ENCODE measurements around the gene TMEM213. TPM values are rescaled to one million over a fixed set of nuclear protein-coding genes. Genes with fewer than 3 reads are reported as not detected.
"Not testable (repeated sequence)": the region's sequence is repeated elsewhere in the genome, so short reads cannot be mapped to it uniquely, and the experiment has no call there.

TMEM213 gene
- total RNA-seq, 3 donors from 2014 or later (not counting 1 experiment from before 2014, with no cell fraction given), result not detected

DNA sequence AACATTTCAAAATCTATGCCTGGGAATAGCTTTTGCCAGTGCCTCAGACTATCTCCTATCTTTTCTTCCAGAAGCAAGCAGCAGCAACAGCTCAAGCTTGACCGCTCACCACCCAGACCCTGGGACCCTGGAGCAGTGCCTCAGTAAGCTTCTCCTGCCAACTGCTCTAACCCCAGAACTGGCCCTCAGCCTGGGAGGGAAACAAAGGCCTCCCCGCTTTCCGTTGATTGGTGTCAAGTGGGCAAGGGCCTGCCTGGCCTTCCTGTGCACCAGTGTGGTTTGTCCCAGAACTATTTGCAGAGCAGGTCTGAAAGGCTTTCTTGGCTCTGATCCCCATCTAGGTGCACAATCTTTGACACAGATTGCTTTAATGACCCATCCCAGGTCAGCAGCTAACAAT lies 3.5 kb downstream of the TMEM213 start:
- Mint-ChIP-seq H3K27ac (no peak overlapping the region), H3K9me3 (no peaks in the 10 kb centered on the region), H3K27me3 (ENCODE audit: low read depth in 2 of 2) (peaks cover 2 to 5% of the 10 kb centered on the region in 2 donors), H3K36me3 (no peaks in the 10 kb centered on the region), H3K4me1 (peaks cover 5% of the 10 kb centered on the region in 2 donors), H3K4me3 (no peak overlapping the region)
- no peaks in the 10 kb centered on the region for H3K36me3 ChIP-seq (ENCODE audit: control insufficient read depth, insufficient read depth, low read length)
- intact Hi-C loops (cut with micrococcal nuclease), result no loop called here
- no peaks in the 10 kb centered on the region for H3K9me3 ChIP-seq (ENCODE audit: control insufficient read depth, insufficient read depth, low read length)
- ATAC-seq (no peak), DNase-seq (no peak)
- WGBS (ENCODE audit: insufficient coverage), result 93% methylated on average over 3 of the region's 3 CpGs
- H3K4me3 ChIP-seq (ENCODE audit: low read length), result no peak overlapping the region
- TF ChIP-seq, protein P1, sequence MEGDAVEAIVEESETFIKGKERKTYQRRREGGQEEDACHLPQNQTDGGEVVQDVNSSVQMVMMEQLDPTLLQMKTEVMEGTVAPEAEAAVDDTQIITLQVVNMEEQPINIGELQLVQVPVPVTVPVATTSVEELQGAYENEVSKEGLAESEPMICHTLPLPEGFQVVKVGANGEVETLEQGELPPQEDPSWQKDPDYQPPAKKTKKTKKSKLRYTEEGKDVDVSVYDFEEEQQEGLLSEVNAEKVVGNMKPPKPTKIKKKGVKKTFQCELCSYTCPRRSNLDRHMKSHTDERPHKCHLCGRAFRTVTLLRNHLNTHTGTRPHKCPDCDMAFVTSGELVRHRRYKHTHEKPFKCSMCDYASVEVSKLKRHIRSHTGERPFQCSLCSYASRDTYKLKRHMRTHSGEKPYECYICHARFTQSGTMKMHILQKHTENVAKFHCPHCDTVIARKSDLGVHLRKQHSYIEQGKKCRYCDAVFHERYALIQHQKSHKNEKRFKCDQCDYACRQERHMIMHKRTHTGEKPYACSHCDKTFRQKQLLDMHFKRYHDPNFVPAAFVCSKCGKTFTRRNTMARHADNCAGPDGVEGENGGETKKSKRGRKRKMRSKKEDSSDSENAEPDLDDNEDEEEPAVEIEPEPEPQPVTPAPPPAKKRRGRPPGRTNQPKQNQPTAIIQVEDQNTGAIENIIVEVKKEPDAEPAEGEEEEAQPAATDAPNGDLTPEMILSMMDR (IDR thresholded peaks at IDR 0.05), result no peak
- no peaks in the 10 kb centered on the region for H3K27me3 ChIP-seq (ENCODE audit: control insufficient read depth, insufficient read depth, low read length)
- H3K27ac ChIP-seq (ENCODE audit: low read length), result no peak overlapping the region
- peaks cover 14% of the 10 kb centered on the region for H3K4me1 ChIP-seq (ENCODE audit: control insufficient read depth, insufficient read depth, low read length)

DNA sequence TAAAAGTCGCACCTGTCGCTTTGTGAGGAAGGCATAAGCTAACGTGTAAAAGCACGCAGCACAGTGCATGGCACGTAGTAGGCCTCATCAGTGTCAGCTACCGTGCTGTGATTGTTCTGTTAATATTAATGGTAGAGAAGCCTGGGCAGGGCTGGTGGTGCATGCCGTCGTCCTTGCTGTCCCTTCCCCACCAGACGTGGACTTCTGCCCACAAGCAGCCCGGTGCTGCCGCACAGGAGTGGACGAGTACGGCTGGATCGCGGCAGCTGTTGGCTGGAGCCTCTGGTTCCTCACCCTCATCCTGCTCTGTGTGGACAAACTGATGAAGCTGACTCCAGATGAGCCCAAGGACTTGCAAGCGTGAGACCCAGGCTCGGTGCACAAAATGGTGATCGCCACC lies 4.9 kb downstream of the TMEM213 start:
- Mint-ChIP-seq H3K27ac (no peak overlapping the region), H3K27me3 (ENCODE audit: low read depth in 2 of 2) (peaks cover 2 to 5% of the 10 kb centered on the region in 2 donors), H3K4me3 (no peak overlapping the region), H3K9me3 (no peaks in the 10 kb centered on the region), H3K4me1 (peaks cover 1 to 2% of the 10 kb centered on the region in 2 donors), H3K36me3 (no peaks in the 10 kb centered on the region)
- intact Hi-C loops (cut with micrococcal nuclease), result no loop called here
- Histone ChIP-seq H3K27me3 (ENCODE audit: control insufficient read depth, insufficient read depth, low read length) (no peaks in the 10 kb centered on the region), H3K4me1 (ENCODE audit: control insufficient read depth, insufficient read depth, low read length) (peaks cover 4% of the 10 kb centered on the region), H3K36me3 (ENCODE audit: control insufficient read depth, insufficient read depth, low read length) (no peaks in the 10 kb centered on the region), H3K27ac (ENCODE audit: low read length) (no peak overlapping the region), H3K9me3 (ENCODE audit: control insufficient read depth, insufficient read depth, low read length) (no peaks in the 10 kb centered on the region), H3K4me3 (ENCODE audit: low read length) (no peak overlapping the region)
- DNase-seq (no peak), ATAC-seq (no peak)
- TF ChIP-seq, protein P1 (IDR thresholded peaks at IDR 0.05), result no peak
- WGBS (ENCODE audit: insufficient coverage), result 96% methylated on average over 18 of the region's 18 CpGs

DNA sequence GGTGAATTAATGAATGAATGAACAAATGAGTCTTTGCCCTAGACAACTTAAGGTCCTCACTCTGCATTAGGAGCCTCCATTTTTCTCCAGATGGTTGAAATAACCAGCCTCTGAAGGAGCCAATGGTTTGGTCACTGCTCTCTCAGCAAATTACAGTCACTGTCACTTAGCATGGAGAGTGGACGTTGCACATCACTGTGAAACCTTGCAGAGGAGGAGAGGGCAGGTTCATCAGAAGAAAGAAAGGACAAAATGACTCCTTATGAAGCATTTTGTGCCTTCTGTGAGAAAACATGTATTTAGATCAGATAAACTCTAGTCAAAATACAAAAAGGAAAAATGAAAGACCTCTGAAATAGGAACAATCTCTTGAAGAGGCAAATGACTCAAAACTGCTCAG lies 6.8 kb downstream of the TMEM213 start:
- TF ChIP-seq, protein P1 (IDR thresholded peaks at IDR 0.05), result no peak
- ATAC-seq (no peak), DNase-seq (no peak)
- intact Hi-C loops (cut with micrococcal nuclease), result no loop called here
- Histone ChIP-seq H3K4me1 (ENCODE audit: control insufficient read depth, insufficient read depth, low read length) (no peaks in the 10 kb centered on the region), H3K36me3 (ENCODE audit: control insufficient read depth, insufficient read depth, low read length) (no peaks in the 10 kb centered on the region), H3K27me3 (ENCODE audit: control insufficient read depth, insufficient read depth, low read length) (no peaks in the 10 kb centered on the region), H3K4me3 (ENCODE audit: low read length) (no peak overlapping the region), H3K9me3 (ENCODE audit: control insufficient read depth, insufficient read depth, low read length) (no peaks in the 10 kb centered on the region), H3K27ac (ENCODE audit: low read length) (no peak overlapping the region)
- no peaks in the 10 kb centered on the region for H3K27me3 Mint-ChIP-seq (ENCODE audit: low read depth in 2 of 2)
- H3K9me3 Mint-ChIP-seq, result no peaks in the 10 kb centered on the region
- no peaks in the 10 kb centered on the region for H3K4me1 Mint-ChIP-seq
- H3K4me3 Mint-ChIP-seq, result no peak overlapping the region
- no peak overlapping the region for H3K27ac Mint-ChIP-seq
- WGBS (ENCODE audit: insufficient coverage), result 80% methylated on average over 1 of the region's 1 CpG
- H3K36me3 Mint-ChIP-seq, result no peaks in the 10 kb centered on the region

DNA sequence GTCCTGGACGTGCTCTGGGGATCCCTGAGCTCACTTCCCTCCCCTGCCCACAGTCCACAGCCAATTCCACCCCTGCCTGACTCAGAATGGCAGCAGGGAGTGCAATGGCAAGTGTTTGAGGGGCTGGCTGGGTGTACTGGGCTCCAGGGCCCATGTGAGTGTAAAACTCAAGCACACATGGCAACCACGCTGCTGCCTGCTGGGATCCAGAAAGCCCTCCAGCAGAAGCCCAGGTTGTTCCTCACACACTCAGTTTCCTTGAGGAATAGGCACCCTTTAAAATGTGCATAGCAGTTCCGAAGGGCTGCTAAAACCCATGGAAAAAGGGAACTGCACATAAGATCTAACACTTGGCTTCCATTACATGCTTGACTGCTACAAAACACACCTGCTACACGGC lies 11.6 kb downstream of the TMEM213 start:
- intact Hi-C loops (cut with micrococcal nuclease), result no loop called here
- Histone ChIP-seq H3K9me3 (ENCODE audit: control insufficient read depth, insufficient read depth, low read length) (no peaks in the 10 kb centered on the region), H3K4me3 (ENCODE audit: low read length) (no peak overlapping the region), H3K27ac (ENCODE audit: low read length) (no peak overlapping the region), H3K4me1 (ENCODE audit: control insufficient read depth, insufficient read depth, low read length) (no peaks in the 10 kb centered on the region), H3K27me3 (ENCODE audit: control insufficient read depth, insufficient read depth, low read length) (no peaks in the 10 kb centered on the region), H3K36me3 (ENCODE audit: control insufficient read depth, insufficient read depth, low read length) (no peaks in the 10 kb centered on the region)
- no peaks in the 10 kb centered on the region for H3K27me3 Mint-ChIP-seq (ENCODE audit: low read depth in 2 of 2)
- no peak for DNase-seq
- no peaks in the 10 kb centered on the region for H3K9me3 Mint-ChIP-seq
- TF ChIP-seq, protein P1 (IDR thresholded peaks at IDR 0.05), result no peak
- no peak overlapping the region for H3K4me3 Mint-ChIP-seq
- H3K27ac Mint-ChIP-seq, result no peak overlapping the region
- no peaks in the 10 kb centered on the region for H3K36me3 Mint-ChIP-seq
- WGBS (ENCODE audit: insufficient coverage), result 76% methylated on average over 3 of the region's 4 CpGs
- H3K4me1 Mint-ChIP-seq, result no peaks in the 10 kb centered on the region
- no peak for ATAC-seq

DNA sequence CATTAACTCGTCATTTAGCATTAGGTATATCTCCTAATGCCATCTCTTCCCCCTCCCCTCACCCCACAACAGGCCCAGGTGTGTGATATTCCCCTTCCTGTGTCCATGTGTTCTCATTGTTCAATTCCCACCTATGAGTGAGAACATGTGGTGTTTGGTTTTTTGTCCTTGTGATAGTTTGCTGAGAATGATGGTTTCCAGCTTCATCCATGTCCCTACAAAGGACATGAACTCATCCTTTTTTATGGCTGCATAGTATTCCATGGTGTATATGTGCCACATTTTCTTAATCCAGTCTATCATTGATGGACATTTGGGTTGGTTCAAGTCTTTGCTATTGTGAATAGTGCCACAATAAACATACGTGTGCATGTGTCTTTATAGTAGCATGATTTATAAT lies 13.5 kb downstream of the TMEM213 start:
- WGBS (ENCODE audit: insufficient coverage), result 78% methylated on average over 1 of the region's 2 CpGs
- not testable (repeated sequence) for H3K36me3 ChIP-seq (ENCODE audit: control insufficient read depth, insufficient read depth, low read length)

More for the DNA sequence above, 13.5 kb downstream of the TMEM213 start:
- H3K27me3 Mint-ChIP-seq (ENCODE audit: low read depth in 2 of 2); H3K27ac ChIP-seq (ENCODE audit: low read length); H3K36me3 Mint-ChIP-seq; H3K4me3 ChIP-seq (ENCODE audit: low read length); ATAC-seq; intact Hi-C loops (cut with micrococcal nuclease); H3K4me1 ChIP-seq (ENCODE audit: control insufficient read depth, insufficient read depth, low read length); H3K4me1 Mint-ChIP-seq; H3K9me3 ChIP-seq (ENCODE audit: control insufficient read depth, insufficient read depth, low read length); H3K4me3 Mint-ChIP-seq; DNase-seq; H3K27me3 ChIP-seq (ENCODE audit: control insufficient read depth, insufficient read depth, low read length); H3K27ac Mint-ChIP-seq; H3K9me3 Mint-ChIP-seq: not testable (repeated sequence)

All from natural killer cell (primary cell).